Progenitor cell of endocrine pancreas (in vitro differentiated cells): Measurements from ENCODE around the gene WBP2. TPM values are rescaled to one million over a fixed set of nuclear protein-coding genes. Genes with fewer than 3 reads are reported as not detected.

Source experiments
- DNase-seq: peaks from one replicate; pipeline ENCODE4 v3.0.0; 2021; ENCODE audit warnings: low spot score; ENCODE audit not compliant: unreplicated experiment
- H3K27ac Mint-ChIP-seq: 2 replicates; pipeline ENCODE4 v1.8.0; 2021; ENCODE audit warnings: mild to moderate bottlenecking, moderate library complexity, mixed read lengths
- H3K27me3 Mint-ChIP-seq: 2 replicates; pipeline ENCODE4 v1.8.0; 2021; ENCODE audit warnings: mixed read lengths
- H3K36me3 Mint-ChIP-seq: 2 replicates; pipeline ENCODE4 v1.8.0; 2022; ENCODE audit warnings: mixed read lengths; ENCODE audit not compliant: insufficient read depth
- H3K4me1 Mint-ChIP-seq: 2 replicates; pipeline ENCODE4 v1.8.0; 2021; ENCODE audit warnings: low read depth, mixed read lengths
- H3K4me3 Mint-ChIP-seq: 2 replicates; pipeline ENCODE4 v1.8.0; 2021; ENCODE audit warnings: low read depth, mild to moderate bottlenecking, moderate library complexity, mixed read lengths
- H3K9me3 Mint-ChIP-seq: 2 replicates; pipeline ENCODE4 v1.8.0; 2021; ENCODE audit warnings: low read depth, mixed read lengths
- CTCF ChIP-seq: fragments of 200-600 bp; sonication (generic); IDR thresholded peaks from one replicate; pipeline ENCODE4 v1.5.0; 2021; ENCODE audit warnings: antibody characterized with exemption, mild to moderate bottlenecking; ENCODE audit not compliant: unreplicated experiment
- total RNA-seq: library from RNA; stranded (reverse); gene quantifications from 2 replicates; pipeline ENCODE4 v1.2.1, GENCODE V29; 2021

The WBP2 gene
- total RNA-seq, 1 donor from 2014 or later, result 47.9 TPM

DNA sequence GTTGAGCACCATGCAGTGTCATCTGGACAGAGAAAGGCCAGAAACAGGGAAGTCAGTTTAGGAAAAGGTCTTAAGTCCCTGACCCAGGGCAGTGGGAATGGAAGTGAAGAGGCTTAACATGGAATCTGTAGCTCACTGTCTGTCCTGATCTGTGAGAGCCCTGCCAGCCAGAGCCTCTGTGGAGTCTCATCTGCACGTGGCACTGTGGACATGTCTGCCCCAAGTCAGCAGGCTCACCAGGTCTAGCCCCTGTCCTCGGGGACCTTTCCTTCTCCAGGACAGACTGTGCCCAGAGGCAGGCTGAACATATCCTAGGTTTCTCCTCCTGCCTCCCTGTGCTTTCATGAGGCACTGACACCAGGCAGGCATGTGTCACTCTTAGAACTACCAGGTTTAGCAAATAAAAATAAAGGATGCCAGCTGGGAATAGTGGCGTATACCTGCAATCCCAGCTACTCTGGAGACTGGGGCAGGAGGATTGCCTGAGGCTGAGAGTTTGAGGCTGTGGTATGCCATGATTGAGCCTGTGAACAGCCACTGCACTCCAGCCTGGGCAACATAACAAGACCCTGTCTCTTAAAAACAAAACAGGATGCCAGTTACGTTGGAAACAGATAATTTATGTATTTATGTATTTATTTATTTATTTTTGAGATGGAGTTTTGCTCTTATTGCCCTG, 48.2 kb downstream of the WBP2 start:
- no peak for TF ChIP-seq CTCF
- H3K27ac Mint-ChIP-seq, result peak overlapping the region; percentile 45
- H3K9me3 Mint-ChIP-seq, result no peaks in the 10 kb centered on the region
- H3K36me3 Mint-ChIP-seq, result no peaks in the 10 kb centered on the region
- no peak for DNase-seq
- H3K27me3 Mint-ChIP-seq, result no peaks in the 10 kb centered on the region
- H3K4me3 Mint-ChIP-seq, result no peak overlapping the region
- no peaks in the 10 kb centered on the region for H3K4me1 Mint-ChIP-seq

DNA sequence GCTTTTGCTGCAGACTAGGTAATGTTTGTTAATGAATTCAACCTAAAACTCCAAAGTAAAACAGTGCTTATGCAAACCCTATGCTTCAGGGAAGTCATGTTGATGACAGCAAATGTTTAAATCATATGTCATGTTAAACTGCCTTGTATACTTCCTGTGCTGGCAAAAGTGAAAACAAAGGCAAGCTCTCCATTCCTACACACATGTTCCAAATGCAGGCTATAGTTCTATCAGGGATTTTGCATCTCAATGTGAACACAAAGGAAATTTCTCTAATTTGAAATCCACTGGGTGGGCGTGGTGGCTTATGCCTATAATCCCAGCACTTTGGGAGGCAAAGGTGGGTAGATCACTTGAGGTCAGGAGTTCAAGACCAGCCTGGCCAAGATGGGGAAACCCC, 51.3 kb downstream of the WBP2 start:
- Mint-ChIP-seq H3K36me3 (peaks cover 3% of the 10 kb centered on the region), H3K27me3 (no peaks in the 10 kb centered on the region)

DNA sequence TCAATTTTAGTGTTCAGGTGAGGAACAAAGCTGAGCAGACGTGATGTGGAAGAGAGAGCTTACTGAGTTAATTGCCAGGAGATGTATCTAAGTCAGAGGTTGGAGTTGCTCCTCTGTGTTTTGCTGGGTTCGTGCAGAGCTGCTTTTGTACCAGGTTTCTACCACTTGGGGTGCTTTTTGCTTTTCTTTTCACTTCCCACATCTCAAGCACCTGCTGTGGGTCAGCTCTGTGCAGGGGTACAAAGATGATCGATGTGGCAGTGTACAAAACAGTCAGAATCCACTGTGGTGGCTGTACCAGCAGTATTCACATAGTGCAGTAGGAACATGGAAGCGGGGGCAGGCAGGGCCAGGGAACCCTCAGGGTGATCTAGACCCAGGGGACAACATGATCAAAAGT, 55.7 kb downstream of the WBP2 start:
- Mint-ChIP-seq H3K27me3 (no peaks in the 10 kb centered on the region), H3K36me3 (peaks cover 3% of the 10 kb centered on the region), H3K4me3 (no peak overlapping the region), H3K9me3 (no peaks in the 10 kb centered on the region), H3K4me1 (no peaks in the 10 kb centered on the region), H3K27ac (no peak overlapping the region)
- DNase-seq, result no peak
- TF ChIP-seq CTCF, result no peak

More for the DNA sequence above, 51.3 kb downstream of the WBP2 start:
- H3K27ac Mint-ChIP-seq, result no peak overlapping the region
- DNase-seq, result no peak
- H3K4me1 Mint-ChIP-seq, result no peaks in the 10 kb centered on the region
- no peak for TF ChIP-seq CTCF
- no peak overlapping the region for H3K4me3 Mint-ChIP-seq
- H3K9me3 Mint-ChIP-seq, result no peaks in the 10 kb centered on the region

- TF ChIP-seq CTCF, result no peak
- no peak for DNase-seq
- Mint-ChIP-seq H3K9me3 (no peaks in the 10 kb centered on the region), H3K4me1 (no peaks in the 10 kb centered on the region), H3K27ac (peak overlapping the region; percentile 90), H3K27me3 (no peaks in the 10 kb centered on the region), H3K36me3 (peaks cover 7% of the 10 kb centered on the region), H3K4me3 (no peak overlapping the region)
Observed at GRCh38 chr17:75795820-75796607, 59.1 kb downstream of the WBP2 start.

Other genes starting within 250 kb of the WBP2 start
- gene SMIM5, start 221.9 kb downstream of the WBP2 start, total RNA-seq, result 3.3 and 4.4 TPM in 2 replicates
- 66.8 and 67.7 TPM in 2 replicates for gene RECQL5, start 188.2 kb downstream of the WBP2 start, total RNA-seq
- gene SAP30BP, start 188.0 kb downstream of the WBP2 start, total RNA-seq, result 102 and 103 TPM in 2 replicates
- 9.7 and 14.8 TPM in 2 replicates for gene ITGB4, start 133.9 kb downstream of the WBP2 start, total RNA-seq
- 11.2 and 12.7 TPM in 2 replicates for gene GALK1, start 90.1 kb downstream of the WBP2 start, total RNA-seq
- gene UNK, start 70.5 kb downstream of the WBP2 start, total RNA-seq, result 70.0 and 72.8 TPM in 2 replicates
- gene UNC13D, start 10.9 kb downstream of the WBP2 start, total RNA-seq, result 2.7 and 3.1 TPM in 2 replicates
- gene TRIM47, start 23.2 kb upstream of the WBP2 start, total RNA-seq, result 0.42 and 1.0 TPM in 2 replicates
- 13.9 and 17.1 TPM in 2 replicates for gene TRIM65, start 41.6 kb upstream of the WBP2 start, total RNA-seq
- 82.7 and 94.0 TPM in 2 replicates for gene MRPL38, start 49.5 kb upstream of the WBP2 start, total RNA-seq
- gene FBF1, start 85.7 kb upstream of the WBP2 start, total RNA-seq, result 24.8 and 29.9 TPM in 2 replicates
- gene ACOX1, start 123.8 kb upstream of the WBP2 start, total RNA-seq, result 54.6 and 54.7 TPM in 2 replicates
- 19.8 and 23.9 TPM in 2 replicates for gene TEN1, start 123.9 kb upstream of the WBP2 start, total RNA-seq
- 17.0 and 21.6 TPM in 2 replicates for gene CDK3, start 145.5 kb upstream of the WBP2 start, total RNA-seq
- 0.05 TPM in 1 of 2 replicates, not detected in the other for gene EVPL, start 172.0 kb upstream of the WBP2 start, total RNA-seq
- 74.9 and 79.4 TPM in 2 replicates for gene SRP68, start 217.2 kb upstream of the WBP2 start, total RNA-seq
- 1.0 and 1.1 TPM in 2 replicates for gene GALR2, start 219.4 kb upstream of the WBP2 start, total RNA-seq
- gene ZACN, start 223.8 kb upstream of the WBP2 start, total RNA-seq, result 0.36 and 0.96 TPM in 2 replicates
- gene EXOC7, start 248.5 kb upstream of the WBP2 start, total RNA-seq, result 354 and 364 TPM in 2 replicates